T-helper 1 cell (primary cell): Measurements from ENCODE around the gene MAML2.

Experiments
- DNase-seq, 5 donors: peaks; one replicate each; pipeline ENCODE4 v3.0.0-alpha.2; 2012 to 2020

MAML2 gene

DNA sequence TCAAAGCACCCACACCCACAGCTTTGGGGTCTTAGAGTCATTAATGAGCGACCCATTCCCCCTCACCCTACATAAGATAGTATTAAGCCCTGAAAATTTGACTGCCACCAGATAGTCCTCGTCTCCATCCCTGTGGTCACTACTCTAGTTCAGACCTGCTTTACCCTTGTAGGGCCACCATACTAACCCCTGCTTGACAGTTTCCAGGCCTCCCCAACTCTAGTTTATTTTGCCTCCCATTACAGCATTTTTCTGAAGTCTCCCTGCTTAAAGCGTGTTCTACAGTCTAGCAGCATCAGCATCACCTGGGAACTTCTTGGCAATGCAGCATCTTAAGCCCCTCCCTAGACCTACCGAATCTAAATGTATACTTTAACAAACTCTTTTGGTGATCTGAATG, 192.4 kb downstream of the MAML2 start:
- DNase-seq = no peak

DNA sequence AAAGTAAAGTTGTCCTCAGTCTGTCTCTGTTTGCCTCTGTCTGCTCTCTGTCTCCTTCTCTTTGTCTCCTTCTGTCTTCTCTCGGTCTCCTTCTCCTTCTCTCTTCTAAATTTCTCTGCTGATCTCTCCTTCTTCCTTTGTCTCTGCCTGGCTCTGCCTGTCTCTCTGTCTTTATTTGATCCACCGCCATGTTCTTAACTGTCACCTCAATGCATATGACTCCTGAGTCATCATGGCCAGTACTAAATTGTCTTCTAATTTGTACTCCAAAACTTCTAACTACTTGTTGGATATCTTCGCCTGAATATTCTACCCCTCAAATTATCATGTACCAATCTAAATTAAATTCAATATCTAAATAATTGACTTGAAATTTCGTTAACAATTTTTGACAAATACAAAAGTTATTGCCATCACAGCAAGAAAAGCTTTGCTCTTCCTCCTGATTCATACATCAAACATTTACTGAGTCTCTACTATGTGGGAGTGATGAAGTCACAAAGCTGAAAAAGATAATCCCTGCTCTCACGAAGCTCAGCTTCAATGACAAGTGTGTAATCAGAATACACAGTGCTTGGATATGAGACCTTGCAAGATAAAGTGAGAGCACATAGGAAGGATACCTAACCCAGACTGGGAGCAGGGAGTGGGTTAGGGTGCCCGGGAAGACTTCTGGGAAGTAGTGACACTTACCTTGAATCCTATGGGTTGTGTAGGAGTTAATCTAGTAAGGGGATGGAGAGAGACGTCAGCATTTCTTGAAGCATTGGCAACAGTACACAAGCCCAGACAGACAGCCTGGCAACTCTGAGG, 193.0 kb downstream of the MAML2 start:
- no peak for DNase-seq

DNA sequence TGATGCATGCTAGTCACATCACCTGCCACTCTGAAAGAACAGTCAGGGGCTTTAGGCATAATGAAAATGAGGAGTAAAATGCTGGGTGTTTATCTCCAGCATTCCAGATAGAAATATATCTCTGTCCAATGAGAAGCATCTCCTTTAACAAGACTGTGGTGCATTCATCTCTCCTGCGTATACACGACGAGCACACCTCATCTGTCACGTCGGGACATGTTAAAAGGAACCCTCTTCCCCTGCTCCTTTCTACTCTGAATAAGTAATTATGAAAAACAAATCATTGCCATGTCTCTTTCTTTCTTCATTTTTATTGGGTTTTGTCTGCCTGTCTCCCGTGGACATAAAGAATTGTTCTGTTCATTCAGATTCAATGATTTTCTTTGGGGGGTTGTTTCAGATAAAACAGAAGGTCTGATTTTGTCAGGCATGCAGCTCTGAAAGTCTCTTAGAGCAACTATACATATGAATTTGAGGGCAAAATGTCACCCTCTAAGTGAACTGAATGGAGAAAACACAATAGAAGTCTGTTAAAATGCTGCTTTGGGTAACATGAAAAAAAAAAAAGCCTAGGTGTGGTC, 195.0 kb downstream of the MAML2 start:
- DNase-seq = no peak

DNA sequence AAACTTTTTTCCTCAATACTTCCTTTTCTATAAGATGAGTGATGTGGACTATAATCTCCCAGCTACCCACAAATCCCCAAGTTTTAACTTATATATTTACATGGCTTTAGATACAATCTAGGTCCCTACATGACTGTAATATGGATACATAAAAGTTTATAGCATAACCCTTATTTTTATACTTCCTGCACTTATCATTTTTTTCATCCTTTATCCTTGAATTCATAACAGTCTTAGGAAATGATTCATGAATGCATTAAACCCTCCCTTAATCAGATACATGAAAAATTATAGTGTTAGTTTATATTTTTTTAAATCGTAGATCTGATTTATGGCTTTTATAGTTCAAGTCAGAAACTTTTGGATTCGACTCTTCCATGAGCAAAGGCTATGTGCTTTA, 195.8 kb downstream of the MAML2 start:
- DNase-seq = no peak

DNA sequence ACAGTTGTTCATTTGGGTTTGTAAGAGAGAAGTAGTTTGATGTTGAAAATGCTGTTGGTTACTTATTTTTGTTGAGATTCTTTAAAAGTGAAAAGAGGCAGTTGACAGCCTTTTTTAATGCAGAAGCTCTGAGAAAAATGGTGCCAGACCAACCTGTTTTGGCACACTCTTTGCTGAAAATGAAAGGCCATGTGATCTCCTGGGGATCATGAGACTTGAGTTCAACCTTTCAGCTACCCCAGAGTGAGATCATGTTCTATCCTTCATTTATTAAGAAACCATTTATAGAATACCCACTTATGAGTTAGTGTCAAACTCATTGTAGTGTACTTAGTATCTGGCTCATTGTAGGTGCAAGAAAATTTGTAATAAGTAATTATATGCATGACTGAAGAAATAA, 196.2 kb downstream of the MAML2 start:
- no peak for DNase-seq

DNA sequence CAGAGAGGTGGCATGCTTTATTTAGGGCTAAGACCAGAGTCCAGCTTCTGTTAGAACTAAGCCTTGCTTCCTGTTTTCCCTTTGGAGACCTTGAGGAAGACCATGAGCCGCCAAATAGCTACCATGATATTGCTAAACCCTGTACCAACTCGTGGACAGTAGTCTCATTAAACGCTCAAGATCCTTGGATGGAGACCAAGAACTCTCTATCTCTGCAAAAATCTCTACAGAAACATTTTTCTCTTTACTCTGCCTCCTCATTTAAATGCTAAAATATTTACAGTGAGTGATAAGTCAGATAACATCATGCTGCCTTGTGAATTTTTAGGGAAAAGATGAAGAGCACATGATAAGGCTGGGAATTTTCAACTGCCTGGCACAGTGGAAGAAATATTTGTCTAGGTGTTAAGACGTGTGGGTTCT, 197.8 kb downstream of the MAML2 start:
- DNase-seq = no peak

DNA sequence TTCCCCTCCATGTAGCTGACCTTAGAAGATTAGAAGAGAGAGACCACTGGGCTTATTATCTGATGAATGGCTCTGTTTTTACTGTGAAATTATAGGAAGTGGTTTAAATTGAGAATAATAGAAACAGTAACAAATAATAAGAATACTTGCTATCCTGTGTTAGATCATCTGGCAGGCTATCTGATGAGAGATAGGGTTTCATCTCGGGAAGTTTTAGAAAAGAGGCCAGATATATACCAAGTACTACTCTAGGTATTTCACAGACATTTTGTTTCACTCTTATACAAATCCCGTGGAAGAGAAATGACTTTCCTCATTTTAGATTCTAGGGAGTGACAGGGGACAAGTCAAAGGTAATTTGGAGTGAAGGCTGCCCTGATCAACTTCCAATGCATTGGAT, 198.4 kb downstream of the MAML2 start:
- DNase-seq = no peak

DNA sequence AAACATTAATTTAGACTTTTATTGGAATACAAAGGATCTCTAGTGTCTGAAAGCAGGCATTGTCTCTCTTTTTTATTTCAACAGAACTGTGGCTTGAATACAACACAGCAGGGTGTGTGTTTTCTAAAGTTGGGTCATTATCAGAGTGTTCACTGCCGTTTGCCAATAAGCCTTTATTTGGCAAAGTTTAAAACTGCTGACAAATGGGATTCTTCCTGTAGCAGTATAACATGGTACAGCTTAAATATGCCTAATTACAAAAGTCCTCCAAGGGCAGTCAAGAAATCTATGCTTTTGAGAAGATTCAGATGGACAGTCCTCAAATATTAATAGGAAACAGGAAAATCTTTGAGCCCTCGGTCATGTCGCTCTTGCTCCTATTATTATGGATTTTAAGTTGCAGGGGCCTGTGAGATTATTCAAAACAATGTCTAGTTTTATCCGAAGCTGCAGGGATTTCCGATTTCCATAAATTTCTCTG, 199.9 kb downstream of the MAML2 start:
- no peak for DNase-seq

DNA sequence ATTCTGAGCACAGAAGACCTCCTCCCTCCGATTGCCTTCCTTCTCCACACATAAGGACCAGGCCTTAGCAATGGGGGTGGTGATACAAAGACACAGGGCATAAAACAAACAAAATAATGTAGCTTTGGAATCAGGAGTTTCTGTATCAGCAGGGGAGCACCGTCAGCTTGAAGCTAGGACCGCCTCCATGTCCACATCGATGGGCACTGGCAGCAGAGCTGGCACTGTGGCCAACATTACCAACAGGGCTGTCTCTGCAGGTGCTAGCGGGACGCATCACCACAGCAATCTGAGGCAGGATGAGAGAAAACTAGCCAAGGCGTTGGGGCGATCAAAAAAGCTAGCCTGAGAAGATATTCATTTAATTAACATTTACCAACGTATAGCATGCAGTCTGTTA, 201.4 kb downstream of the MAML2 start:
- no peak for DNase-seq

DNA sequence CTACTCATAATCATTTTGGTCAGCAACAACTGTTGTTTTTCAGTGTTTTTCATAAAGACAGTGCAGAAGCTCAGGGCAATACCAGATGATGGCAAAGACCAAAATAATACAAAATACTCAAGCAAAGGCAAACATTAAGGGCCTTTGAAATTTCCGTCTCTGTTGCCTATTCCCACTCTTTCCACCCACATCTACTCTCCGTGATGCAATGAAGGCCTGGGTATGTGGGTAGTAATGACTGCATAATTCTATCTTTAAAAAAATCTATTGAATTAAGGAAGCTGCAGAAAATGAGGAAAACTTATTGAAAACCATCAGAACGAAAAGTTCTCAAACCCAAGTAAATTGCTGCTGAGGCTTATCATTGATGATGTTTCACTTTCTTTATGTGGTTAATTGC, 203.3 kb downstream of the MAML2 start:
- DNase-seq = no peak

DNA sequence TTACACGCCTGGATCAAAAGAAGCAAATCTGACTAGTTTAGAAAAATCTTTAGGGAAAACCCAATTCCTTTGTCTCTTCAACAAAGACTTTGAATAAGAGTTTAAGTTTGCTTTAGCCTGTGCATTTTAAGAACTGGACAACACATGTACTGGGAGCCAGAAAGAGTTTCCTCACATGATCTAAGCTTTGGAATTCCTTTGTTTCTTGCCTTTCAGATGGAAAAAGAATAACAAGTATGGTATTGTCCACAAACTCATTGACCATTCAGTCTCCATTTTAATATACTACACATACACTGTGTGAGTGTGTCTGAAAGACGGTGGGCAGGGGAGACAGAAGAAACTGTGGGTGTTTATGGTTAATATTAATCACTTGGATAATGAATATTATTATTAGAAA, 205.6 kb downstream of the MAML2 start:
- no peak for DNase-seq

DNA sequence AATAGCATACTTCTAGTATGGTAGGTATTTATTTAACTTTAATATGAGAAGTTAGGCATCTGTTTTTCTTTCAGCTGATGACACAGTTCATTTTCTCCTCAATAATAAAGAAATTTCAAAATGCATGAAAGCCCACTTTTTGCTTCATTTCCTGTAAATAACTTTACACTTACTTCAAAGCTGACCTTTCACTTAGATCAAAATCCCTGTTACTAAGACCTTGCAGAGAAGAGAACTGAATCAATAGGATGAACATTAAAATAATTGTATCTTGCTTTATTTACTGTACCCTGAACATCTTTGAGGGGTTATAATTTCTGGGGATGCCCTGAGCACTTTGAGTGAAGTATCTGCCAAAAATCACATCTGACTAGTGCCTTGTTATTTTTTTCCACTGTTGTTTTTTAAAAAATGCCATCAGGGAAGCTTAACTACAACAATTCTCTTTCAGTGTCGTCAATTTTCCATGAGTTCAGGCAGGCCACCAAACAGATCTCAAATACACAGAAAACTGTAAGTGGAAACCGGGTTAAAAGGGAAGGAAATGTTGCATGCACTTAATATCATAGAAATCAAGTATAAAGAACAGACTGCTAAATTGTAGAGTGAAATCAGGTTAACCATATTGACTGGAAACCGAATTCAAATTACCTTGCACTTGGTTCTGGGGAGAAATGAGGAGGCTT, 206.2 kb downstream of the MAML2 start:
- no peak for DNase-seq

DNA sequence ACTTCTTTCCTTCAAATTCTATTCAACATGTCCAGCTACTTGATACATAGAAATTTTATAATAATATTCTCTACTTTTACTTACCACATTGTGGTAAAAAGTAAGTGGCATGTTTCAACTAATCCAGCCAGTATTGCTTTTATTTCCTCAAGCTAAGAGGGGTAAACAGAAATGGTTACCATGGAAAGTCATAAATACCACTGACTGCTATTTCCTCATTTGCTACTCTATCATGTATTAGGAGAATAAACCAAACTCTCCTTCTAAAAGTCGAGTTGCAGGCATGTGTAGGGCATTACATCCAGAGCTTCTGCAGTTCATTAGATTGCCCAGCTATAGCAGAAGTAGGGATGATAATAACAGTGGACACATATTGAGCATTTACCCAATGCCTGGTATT, 208.4 kb downstream of the MAML2 start:
- no peak for DNase-seq

DNA sequence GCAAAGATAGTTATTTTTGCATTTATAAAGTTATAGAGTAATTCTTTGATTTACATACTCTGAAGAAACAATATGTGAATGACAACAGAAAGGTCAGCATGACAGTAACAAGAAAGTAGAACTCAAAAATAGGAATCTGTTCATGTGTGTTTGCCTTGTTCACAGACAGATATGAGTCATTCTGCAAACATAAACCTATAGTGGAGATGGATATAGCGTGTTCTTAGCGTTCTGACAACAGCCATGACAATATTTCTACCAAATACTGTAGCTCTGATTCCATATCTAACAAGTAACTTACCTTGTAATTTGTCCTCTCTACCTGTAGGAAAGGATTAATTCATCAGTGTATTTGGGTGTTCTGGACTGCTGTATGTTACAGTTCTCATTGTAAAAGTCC, 210.6 kb downstream of the MAML2 start:
- no peak for DNase-seq

DNA sequence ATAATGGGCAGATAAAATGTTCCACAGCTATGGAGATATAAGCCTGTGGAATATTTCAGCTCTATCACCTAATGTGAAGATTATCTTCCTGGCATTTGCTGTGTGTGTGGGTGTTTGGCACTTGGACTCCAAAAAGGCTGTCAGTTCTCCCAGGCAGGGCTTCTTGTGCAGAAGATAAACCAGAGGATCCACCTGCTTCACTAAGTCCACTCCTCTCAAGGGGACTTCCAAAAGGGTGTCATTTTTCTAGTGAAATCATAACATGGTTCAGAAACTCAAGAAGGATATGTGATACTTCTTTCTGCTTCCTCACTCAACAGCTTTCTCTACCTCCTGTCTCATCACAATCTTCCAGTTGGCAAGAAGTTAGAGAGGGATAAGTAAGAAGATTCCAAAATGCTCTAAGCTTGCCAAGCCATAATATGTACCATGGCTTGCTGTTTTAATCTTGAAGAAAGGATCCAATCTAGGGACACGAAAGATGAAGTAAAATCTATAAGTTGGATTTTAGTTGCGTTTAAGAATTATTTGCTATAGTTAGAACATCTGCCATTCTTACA, 212.9 kb downstream of the MAML2 start:
- no peak for DNase-seq

DNA sequence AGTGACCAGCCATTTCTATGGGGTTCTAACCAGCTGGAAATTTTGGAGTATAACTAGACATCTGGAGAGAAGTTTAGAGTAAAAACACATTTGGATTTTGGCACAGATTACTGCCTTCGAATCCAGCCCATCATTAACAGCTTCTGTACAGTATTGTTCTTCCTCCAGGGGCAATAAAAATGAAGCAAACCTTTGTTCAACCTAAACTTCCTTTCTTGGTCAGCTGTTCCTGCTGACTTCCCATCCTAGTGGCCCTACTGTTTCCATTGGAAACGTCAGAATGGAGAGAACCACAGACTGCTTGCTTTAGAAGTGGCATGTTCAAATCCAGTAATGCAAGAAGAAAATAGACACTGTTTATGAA, 215.4 kb downstream of the MAML2 start:
- DNase-seq = no peak

DNA sequence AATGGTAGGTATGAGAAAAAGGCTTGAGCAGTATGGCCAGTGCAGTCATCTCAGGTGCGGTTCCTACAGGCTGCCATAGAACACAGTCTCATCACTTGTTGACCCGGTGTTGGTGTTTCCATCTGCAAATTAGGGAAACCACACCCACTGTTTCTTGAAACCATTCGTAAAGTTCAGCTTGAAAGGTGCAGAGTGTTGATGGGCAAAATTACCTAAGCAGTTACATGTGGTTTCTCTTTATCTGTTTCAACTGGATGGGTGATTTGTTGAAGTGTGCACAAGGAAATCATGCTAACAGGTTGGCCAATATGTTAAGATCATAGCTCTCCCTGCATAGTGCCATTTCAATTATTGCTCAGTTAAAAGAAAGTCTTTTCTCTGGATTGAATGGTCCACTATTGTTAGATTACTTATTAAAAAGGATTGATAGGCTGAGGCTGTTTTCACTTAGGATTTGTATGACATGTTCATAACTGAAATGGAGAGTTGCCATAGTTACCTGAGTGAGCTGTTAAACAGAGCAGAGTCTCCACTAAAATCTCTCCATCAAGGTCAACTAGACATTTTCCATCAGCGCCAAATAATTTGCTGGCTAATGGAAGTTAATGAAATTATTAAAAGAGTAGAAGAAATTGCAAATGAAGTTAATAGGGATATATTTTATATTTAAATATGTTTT, 215.9 kb downstream of the MAML2 start:
- no peak for DNase-seq

DNA sequence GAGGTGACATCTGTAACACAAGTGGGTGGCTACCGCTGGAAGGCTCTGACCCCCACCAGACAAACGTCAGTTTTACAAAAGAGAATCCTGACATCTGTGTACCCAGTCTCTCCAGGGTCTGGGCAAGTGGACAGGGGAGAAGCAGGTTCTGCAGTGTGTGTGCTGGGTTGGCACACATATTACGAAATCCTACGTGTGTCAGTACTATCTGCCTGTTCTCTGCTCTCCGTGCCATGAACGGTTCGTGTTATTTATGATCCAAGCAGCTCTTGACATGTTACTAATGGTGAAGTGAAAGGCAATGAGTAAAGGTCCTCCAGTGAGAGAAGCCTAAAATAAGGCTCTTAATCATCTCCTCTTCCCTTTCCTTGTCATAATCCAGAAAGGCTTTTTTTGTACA, 217.6 kb downstream of the MAML2 start:
- DNase-seq = no peak

DNA sequence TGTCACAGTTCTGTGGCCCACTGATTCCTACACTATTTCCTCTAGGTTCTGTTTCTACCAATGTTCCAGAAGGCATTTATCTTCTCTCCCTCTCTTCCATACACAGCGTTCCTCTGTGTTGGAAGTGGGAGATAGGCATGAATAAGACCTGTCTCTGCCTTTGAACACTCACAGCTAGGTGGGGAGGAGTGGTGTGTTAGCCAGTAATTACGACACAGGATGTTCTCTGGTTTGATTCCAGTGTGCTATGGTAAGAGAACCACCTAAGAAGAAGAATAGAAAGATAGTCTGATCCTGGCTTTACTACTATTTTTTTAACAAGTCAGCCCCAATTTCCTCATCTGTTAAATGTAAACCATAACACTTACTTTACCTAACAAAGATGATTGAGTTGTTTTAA, 218.8 kb downstream of the MAML2 start:
- no peak for DNase-seq

DNA sequence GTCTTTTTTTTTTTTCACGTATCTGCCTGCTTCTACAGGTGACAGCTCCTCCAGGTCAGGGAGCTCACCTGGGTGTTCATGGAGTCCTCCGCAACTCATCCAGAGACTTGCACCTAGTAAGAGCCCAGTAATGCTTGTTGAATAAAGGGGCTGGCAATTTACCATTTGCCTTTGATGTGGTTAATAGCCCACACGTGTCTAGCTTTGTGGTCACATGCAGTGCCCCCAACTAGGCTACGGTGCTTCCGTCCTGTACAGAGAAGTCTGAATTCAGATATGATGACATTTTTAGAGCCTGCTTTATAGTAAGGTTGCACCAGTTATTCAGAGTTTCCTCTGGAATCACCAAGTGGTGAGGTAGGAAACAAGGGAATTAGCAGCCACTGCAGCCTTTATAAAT, 219.7 kb downstream of the MAML2 start:
- DNase-seq = no peak

DNA sequence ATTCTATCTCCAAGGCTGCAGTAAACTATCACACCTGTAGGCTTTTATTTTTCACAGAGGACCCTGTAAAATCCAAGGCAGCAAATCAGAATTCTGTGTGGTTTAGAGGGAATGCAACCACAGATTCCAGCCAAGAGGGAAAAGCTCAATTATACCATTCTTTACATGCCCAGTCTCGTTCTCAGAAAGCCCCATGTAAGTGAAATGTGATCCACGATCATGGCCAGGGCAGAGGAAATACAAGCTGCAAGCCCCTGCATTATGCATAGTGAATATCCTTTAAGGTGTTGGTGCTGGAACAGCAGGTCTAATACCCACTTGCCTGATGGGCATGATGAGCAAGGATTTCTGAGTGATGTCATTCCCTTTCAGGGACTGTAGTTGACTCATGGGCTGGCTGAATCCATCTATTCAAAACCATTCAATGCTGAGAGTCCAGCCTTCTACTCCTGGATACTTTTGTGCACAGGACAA, 220.4 kb downstream of the MAML2 start:
- no peak for DNase-seq

DNA sequence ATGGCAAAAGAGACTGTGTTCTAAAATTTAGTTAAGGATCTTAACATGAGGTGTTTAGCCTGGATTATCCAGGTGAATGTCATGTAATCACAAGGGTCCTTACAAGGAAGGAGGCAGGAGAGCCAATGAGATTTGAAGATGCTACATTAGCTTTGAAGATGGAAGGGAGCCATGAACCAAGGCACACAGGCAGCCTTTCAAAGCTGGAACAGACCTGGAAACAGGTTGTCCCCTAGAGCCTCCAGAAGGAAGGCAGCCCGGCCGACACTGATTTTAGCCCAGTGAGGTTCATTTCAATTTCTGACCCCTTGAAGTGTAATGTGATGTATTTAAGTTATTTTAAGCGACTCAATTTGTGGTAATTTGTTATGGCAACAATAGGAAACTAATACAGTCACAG, 223.8 kb downstream of the MAML2 start:
- no peak for DNase-seq

DNA sequence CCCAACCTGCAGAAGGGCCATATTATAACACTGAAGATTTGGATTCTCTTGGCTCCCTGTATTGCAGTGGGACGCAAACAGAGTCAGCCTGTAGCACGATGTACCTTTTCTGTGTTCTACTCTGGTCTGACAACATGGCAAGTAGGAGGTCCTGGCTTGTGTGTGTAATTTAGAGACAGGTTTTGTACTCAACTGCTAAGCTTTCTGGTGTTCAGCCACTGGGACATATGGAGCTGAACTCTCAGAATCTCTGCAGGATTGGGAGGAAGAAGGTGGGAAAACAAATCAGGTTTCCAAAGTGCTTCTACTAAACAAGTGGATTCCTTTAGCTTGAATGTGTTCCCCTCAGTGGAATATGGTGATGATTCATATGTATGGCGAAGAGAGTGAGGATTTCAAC, 226.6 kb downstream of the MAML2 start:
- DNase-seq = no peak
